Stimulated activated CD8-positive, alpha-beta memory T cell treated with anti-CD3 and anti-CD28 coated beads, Interleukin-4, amount 100 ng/mL, for 24 hours (primary cell): ENCODE measurements around the gene UNCX.

ENCODE experiments used
- DNase-seq: peaks from one replicate; pipeline ENCODE4 v3.0.0-alpha.2; 2020; ENCODE audit warnings: low read depth

The UNCX gene

DNA sequence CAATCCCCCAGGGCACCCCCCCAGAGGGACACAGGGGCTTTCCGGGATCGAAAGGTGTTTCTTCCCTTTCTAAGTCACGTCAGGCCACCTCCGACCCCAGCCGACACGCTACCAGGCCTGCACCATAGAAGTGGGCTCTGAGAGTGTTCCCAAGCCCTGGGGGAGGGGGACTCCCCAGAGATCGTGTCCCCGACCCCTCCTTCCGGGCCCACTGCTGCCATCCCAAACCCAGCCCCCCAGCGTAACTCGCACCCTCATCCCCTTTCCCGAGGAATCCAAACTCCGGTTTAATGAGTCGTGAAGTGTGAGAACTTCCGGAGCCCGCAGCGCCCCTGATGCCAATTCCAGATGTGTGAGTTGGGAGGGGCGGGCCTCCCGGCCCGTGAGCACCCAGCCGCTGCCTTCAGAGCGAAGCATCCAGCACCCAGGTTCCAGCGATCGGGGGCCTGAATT is 11.3 kb downstream of the UNCX start:
- DNase-seq, result no peak

GRCh38 chr7:1244700-1245523 is 12.2 kb downstream of the UNCX start:
- no peak for DNase-seq

DNA sequence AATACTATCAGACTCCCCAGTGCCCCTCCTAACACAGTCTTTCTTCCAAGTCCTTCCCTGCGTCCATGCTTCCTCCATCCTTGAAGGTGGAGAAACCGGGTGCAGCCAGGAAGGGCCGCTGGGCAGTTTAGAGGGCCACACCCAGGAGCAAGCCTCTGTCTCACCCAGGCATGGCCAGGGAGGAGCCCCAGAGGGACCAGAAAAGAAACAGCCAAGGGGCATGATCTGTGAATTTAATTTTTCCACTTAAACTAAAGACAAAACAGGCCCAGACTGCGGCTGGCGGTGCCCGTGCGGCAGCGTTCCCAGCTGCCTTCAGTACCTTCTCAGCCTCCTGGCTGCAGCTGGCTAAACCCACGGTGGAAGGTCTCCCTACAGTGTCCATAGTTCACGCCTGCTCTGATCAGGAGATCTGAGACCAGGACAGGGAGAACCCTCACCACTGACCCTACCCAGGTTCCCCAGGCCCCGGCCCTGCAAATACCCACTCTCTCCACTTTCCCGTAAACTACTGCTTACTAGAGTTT is 12.9 kb downstream of the UNCX start:
- DNase-seq, result no peak

GRCh38 chr7:1246160-1246870 is 13.6 kb downstream of the UNCX start:
- DNase-seq, result no peak

DNA sequence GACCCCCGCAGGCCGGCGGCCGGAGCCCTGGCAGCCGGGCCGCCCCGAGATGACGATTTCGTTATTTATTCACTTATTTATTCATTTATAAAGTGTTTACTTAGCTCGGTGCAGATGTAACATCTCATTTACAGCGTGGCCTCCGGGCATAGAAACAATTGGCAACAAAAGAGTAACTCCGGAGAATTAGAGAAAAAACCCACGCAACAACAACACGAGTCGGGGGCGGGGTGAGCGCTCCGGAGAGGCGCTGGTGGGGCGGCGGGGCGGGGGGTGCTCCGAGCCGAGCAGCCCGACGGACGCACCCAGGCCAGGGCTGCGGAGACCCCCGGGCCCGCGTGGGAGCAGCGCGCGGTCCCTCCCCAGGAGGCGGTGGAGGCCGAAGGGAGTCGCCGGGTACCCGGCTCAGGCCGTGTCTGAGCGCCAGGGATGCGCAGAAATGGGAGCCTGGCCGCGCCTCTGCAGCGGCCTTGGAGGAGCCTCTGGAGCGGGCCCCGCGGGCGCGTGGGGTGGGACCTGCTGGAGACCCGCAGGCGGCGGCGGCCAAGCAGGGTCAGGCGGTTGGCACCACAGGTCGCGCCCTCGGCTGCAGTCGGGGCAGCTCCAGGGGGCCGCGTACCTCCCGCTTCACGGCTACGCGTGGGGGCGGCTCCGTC is 14.3 kb downstream of the UNCX start:
- DNase-seq, result no peak

DNA sequence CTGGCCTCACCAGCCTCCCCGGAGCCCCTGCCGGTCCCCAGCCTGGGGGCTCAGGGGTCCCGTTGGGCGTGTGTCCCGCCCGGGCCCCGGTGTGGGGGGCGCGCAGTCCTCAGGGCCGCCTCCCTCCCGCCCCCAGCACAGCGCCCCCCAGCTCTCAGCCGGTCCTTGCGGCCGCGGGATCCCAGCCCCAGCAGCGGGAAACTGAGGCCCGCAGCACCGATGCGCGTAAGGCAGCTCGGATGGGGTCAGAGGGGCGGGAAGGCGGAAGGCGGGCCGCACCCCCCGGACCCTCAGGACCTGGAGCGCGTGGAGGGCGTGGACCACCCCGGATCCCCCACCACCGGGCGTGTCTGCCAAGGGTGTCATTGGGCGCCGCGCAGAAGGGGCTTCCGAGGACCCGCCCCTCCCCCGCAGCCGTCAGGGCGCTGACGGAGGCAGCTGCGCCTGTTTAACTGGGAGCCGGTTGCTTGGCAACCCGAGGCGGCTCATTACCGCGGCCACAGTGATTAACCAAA is 14.9 kb downstream of the UNCX start:
- no peak for DNase-seq

- DNase-seq, result no peak
Measured at GRCh38 chr7:1248143-1248915, 15.7 kb downstream of the UNCX start.

DNA sequence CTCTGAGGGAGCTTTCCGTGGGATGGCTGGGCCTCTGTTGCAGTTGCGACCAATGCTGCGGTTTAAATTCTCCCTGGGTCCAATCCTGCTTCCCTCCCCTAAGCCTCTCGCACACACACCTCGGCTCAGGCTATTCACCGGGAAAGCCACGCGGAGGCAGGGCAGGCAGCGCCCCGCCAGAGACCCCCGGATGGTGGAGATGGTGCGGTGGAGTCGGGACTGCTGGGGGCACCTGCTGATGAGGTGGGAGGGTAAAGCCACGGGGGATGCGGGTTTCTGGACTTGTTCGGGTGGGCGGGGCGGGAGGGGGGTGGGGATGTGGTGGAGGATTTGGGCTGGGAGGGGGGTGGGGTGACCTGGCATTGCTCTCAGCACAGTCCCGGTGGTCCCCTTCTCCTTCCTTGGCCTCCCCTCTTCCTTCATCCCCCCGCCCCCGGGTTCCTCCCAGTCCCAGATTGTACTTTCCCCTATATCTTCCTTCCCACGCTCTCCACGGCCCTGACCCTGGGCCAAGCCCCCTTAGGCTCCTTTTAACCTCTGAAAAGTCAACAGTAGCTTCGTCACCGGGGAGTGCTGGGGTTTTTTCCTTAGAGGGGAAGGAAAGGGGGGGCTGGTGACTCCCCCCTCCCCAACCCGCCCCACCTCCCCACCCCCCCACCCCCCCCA is 16.4 kb downstream of the UNCX start:
- DNase-seq, result no peak

DNA sequence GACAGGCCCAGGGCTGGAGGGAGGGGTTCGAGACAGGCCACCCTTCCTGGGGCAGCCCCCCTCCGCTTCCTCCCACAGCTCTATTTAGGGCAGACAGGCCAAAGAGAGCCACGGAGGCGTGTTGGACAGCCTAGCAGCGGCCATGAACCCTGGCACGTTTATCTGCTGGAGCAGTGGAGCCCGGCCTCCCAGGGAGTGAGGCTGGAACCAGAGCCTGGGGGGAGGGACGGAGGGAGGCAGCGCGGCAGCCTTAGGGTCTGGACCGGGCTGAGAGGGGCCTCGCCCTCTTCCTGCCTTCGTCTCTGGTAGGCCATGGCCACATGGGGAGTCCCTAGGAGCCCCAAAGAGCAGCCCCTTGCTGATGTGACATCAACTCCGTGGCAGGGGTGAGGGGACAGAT is 17.1 kb downstream of the UNCX start:
- no peak for DNase-seq

GRCh38 chr7:1250901-1251300 is 18.2 kb downstream of the UNCX start:
- no peak for DNase-seq

GRCh38 chr7:1251796-1252539 is 19.3 kb downstream of the UNCX start:
- no peak for DNase-seq

GRCh38 chr7:1252540-1253090 is 19.9 kb downstream of the UNCX start:
- DNase-seq, result no peak

DNA sequence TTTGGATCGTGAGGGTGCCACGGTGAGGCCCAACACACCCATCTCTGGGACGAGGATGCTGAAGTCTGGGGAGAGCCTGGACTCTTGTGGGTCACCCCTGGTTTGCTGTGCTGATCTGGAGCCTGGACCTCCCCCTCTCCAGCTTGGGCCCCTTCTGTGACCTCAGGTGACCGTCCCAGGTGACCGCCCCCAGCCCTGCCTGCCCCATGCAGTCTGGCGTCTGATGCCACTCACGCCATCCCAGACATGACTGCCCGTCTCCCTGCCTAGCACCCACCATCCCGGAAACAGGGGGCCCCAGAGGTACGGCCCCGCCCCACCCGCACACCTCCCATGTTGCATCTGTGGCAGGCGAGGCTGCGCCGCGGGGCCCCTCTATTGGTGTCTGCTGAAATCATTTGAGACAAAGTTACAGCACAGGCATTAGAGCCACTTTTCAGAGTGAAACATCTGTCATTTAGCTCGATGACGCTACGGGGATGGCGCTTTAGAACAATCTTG is 21.1 kb downstream of the UNCX start:
- no peak for DNase-seq

DNA sequence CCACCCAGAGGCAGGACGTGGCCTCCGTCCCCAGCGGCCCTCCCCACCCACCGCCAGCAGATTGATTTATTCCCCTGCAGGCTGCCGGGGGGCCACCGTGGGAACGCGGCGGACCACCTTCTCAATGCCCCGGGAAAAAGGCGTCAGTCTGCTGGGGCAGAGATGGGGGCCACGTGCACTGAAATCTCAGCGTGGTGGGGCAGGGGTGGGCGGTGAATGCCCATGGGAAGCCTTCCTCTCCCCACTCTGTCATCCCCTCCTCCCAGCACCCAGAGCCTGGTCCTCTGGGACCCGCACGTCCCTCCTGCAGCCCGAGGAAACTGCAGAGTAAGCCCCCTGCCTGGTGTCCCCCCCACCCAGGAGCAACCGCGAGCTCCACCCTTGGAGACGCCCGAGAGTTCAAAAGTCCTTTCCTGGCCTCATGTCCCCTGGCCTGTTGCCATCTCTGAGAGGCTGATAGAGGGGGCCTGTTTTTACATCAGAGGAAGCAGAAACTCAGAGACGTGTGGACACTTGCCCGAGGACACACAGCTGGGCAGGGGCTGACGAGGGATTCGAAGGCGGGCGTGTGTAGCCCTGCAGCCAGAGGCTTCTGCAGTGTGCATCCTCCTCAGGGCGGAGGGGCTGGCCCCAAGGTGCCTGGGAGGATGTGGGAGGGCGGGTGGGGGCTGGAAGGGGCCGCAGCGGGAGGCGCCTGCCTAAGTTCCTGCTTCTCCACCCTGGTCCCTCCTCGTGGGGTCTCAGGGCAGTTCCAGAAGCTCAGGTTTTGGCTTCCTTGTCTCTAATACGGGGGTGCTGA is 21.8 kb downstream of the UNCX start:
- DNase-seq, result no peak

- no peak for DNase-seq
Measured at GRCh38 chr7:1255080-1255816, 22.6 kb downstream of the UNCX start.

GRCh38 chr7:1255817-1256340 is 23.2 kb downstream of the UNCX start:
- DNase-seq, result no peak

- DNase-seq, result no peak
Measured at GRCh38 chr7:1256621-1257020, 23.9 kb downstream of the UNCX start.

GRCh38 chr7:1257221-1257620 is 24.5 kb downstream of the UNCX start:
- no peak for DNase-seq
